Panc1 (cell line): ENCODE results near the gene FHL2.

Experiments used
- POLR2AphosphoS5 ChIP-seq: IDR thresholded peaks from 2 replicates; pipeline ENCODE4 v1.6.1; 2012; ENCODE audit warnings: mild to moderate bottlenecking, low read depth, low read length, moderate library complexity
- TF ChIP-seq, protein P1 (sequence below): fragments of 450-650 bp; IDR thresholded peaks from 2 replicates; pipeline ENCODE4 v1.5.1; 2017; ENCODE audit warnings: mild to moderate bottlenecking
- TF ChIP-seq, protein P2 (sequence below), 2 experiments: IDR thresholded peaks; 2 replicates each; pipeline ENCODE4 v1.6.1; 2011 to 2012; ENCODE audit warnings: low read depth in 2 of 2, control low read depth in 1 of 2, low read length in 1 of 2, mild to moderate bottlenecking in 1 of 2, moderate library complexity in 1 of 2; ENCODE audit not compliant: insufficient read depth in 1 of 2

DNA sequence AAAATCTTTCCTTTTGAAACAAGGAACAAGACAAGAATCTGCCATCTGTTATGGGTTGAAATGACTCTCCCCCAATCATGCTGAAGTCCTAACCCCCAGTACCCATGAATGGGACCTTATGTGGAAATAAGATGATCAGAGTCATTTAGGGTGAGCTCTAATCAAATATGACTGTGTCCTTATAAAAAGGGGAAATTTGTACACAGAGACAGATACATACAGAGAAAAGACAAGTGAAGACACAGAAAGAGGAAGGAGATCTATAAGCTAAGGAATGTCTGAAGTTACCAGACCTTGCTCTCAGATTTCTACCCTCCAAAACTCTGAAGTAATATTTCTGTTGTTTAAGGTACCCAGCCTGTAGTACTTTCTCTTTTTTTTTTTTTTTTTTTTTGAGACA, 85.0 kb downstream of the FHL2 start:
- TF ChIP-seq, protein P1, sequence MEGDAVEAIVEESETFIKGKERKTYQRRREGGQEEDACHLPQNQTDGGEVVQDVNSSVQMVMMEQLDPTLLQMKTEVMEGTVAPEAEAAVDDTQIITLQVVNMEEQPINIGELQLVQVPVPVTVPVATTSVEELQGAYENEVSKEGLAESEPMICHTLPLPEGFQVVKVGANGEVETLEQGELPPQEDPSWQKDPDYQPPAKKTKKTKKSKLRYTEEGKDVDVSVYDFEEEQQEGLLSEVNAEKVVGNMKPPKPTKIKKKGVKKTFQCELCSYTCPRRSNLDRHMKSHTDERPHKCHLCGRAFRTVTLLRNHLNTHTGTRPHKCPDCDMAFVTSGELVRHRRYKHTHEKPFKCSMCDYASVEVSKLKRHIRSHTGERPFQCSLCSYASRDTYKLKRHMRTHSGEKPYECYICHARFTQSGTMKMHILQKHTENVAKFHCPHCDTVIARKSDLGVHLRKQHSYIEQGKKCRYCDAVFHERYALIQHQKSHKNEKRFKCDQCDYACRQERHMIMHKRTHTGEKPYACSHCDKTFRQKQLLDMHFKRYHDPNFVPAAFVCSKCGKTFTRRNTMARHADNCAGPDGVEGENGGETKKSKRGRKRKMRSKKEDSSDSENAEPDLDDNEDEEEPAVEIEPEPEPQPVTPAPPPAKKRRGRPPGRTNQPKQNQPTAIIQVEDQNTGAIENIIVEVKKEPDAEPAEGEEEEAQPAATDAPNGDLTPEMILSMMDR: no peak
- no peak for TF ChIP-seq POLR2AphosphoS5
- TF ChIP-seq, protein P2, sequence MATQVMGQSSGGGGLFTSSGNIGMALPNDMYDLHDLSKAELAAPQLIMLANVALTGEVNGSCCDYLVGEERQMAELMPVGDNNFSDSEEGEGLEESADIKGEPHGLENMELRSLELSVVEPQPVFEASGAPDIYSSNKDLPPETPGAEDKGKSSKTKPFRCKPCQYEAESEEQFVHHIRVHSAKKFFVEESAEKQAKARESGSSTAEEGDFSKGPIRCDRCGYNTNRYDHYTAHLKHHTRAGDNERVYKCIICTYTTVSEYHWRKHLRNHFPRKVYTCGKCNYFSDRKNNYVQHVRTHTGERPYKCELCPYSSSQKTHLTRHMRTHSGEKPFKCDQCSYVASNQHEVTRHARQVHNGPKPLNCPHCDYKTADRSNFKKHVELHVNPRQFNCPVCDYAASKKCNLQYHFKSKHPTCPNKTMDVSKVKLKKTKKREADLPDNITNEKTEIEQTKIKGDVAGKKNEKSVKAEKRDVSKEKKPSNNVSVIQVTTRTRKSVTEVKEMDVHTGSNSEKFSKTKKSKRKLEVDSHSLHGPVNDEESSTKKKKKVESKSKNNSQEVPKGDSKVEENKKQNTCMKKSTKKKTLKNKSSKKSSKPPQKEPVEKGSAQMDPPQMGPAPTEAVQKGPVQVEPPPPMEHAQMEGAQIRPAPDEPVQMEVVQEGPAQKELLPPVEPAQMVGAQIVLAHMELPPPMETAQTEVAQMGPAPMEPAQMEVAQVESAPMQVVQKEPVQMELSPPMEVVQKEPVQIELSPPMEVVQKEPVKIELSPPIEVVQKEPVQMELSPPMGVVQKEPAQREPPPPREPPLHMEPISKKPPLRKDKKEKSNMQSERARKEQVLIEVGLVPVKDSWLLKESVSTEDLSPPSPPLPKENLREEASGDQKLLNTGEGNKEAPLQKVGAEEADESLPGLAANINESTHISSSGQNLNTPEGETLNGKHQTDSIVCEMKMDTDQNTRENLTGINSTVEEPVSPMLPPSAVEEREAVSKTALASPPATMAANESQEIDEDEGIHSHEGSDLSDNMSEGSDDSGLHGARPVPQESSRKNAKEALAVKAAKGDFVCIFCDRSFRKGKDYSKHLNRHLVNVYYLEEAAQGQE (IDR thresholded peaks at IDR 0.05; ENCODE audit: insufficient read depth in 1 of 2, low read depth in 2 of 2, low read length in 1 of 2): no peak
